Measurements from ENCODE around the gene NEIL3.

DNA sequence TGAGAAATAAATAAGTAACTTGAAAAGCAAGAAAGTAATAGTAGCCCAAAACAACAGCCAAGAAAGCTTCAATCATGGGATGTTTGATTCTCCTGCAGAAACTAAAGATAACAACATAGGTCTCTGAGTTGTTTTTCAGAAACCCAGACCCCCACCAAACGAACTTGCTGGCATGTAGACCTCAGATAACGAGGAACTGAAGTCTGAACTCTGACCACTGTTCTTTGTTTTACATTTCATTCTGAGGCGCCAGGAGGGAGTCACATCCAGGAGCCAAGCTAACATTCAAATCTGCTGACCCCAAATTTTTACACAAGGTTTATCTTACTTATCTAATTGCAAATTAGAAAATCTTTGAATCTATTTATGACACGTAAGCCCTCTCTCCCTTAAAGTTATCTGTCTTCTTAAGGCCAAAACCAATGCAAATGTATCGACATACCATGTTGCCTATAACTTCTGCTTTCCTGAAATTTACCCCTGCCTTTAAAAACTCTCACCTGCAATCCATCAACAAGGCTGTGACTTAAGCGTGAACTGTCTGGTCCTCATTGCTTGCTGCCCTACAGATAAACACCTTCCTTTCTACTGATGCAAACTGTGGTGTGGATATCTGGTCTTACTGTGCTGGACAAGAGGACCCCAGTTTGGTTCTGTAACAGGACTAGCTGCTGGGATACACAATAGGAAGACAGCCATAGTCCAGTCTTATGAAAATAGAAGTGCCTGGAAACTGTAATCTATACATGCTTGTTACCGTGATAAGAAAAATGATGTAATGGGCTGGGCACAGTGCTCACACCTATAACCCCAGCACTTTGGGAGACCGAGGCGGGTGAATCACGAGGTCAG is 37.5 kb upstream of the NEIL3 start:
- TF ChIP-seq, protein P1, sequence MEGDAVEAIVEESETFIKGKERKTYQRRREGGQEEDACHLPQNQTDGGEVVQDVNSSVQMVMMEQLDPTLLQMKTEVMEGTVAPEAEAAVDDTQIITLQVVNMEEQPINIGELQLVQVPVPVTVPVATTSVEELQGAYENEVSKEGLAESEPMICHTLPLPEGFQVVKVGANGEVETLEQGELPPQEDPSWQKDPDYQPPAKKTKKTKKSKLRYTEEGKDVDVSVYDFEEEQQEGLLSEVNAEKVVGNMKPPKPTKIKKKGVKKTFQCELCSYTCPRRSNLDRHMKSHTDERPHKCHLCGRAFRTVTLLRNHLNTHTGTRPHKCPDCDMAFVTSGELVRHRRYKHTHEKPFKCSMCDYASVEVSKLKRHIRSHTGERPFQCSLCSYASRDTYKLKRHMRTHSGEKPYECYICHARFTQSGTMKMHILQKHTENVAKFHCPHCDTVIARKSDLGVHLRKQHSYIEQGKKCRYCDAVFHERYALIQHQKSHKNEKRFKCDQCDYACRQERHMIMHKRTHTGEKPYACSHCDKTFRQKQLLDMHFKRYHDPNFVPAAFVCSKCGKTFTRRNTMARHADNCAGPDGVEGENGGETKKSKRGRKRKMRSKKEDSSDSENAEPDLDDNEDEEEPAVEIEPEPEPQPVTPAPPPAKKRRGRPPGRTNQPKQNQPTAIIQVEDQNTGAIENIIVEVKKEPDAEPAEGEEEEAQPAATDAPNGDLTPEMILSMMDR (conservative IDR thresholded peaks at IDR 0.05 in 1 of 2, IDR thresholded peaks at IDR 0.05 in 1 of 2; ENCODE audit: low read depth in 1 of 2, low read length in 2 of 2): no peak
- no peak for TF ChIP-seq EZH2 (IDR thresholded peaks at IDR 0.05; ENCODE audit: low read length, missing control alignments)
